DND-41 (cell line): ENCODE data around the gene RNU6-1.

Source experiments
- CTCF ChIP-seq: IDR thresholded peaks from 2 replicates; pipeline ENCODE4 v1.5.1; 2012; ENCODE audit warnings: borderline replicate concordance, low read length, moderate library complexity, mild to moderate bottlenecking; ENCODE audit not compliant: poor library complexity, severe bottlenecking; ENCODE audit errors: extremely low read depth
- EZH2 ChIP-seq: IDR thresholded peaks from 3 replicates; pipeline ENCODE4 v1.6.1; 2012; ENCODE audit warnings: borderline replicate concordance, low read depth, mild to moderate bottlenecking, moderate library complexity, low read length, inconsistent platforms; ENCODE audit not compliant: severe bottlenecking

DNA sequence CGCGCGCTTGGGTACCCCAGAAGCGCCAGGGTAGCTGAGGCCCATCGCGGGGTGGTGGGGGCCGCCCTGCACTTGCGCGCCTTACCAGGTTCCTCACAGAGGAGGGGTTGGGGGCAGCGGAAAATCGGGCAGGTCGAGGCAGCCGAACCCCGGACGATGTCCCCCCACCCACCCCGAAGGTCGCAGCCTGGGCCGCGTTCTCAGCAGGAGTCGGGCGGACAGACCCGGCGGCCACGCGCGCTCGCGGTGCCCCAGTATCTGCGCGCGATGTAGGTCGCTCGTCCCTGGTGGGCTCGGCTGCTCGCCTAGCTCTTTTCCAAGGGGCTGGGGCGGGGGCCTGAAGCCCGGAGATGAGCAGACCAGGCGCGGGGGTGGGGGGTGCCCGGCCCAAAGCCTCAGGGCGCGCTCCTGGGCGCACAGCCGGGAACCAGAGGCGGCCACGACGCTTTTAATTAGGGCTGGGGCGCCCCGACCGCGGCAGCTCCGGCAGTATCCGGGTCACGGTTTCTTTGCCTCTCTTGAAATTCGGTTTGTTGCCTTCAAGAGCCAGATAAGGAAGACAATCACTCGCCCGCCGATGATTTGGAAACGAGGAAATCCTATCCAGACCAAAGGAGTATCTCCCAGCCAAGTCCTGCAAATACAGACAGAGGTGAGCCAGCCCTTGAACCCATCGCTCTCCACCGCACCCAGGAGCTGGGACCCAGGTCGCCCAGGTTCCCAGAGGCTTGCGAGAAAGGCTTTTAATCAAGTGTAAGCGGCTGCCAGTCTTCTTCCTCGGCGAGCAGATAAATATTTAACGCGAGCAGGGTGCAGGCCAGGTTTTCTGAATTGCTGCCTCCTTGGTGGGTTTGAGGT, 10.0 kb downstream of the RNU6-1 start:
- TF ChIP-seq CTCF (no peak), EZH2 (no peak)
